ENCODE results near the gene SNX24. TPM values are rescaled to one million over a fixed set of nuclear protein-coding genes. Genes with fewer than 3 reads are reported as not detected.

The SNX24 gene
- total RNA-seq, 1 experiment from 2014 or later: 13.9 TPM

- Histone ChIP-seq H3K79me2 (ENCODE audit: insufficient read depth, low read length) (no peaks in the 10 kb centered on the region), H4K91ac (ENCODE audit: insufficient read length, low read depth, low read length) (no peak overlapping the region), H3K4me1 (ENCODE audit: insufficient read depth, low read length) (no peaks in the 10 kb centered on the region; the same call in 1 of the 2 replicates), H2BK5ac (ENCODE audit: insufficient read length, low read length) (no peak overlapping the region), H4K5ac (ENCODE audit: insufficient read length, low read depth, low read length) (no peak overlapping the region), H2BK12ac (ENCODE audit: insufficient read length, low read depth, low read length) (no peak overlapping the region), H3K27me3 (ENCODE audit: insufficient read depth, low read length) (no peaks in the 10 kb centered on the region), H2AFZ (ENCODE audit: low read length) (no peak overlapping the region), H4K20me1 (ENCODE audit: control insufficient read depth, insufficient read depth, insufficient read length) (no peaks in the 10 kb centered on the region), H2AK5ac (ENCODE audit: insufficient read length, low read length) (no peak overlapping the region), H3T11ph (ENCODE audit: low read length) (no peak overlapping the region), H2BK20ac (ENCODE audit: low read depth, low read length, poor library complexity, severe bottlenecking) (no peak overlapping the region), H4K8ac (replicated peaks; ENCODE audit: insufficient read length, low read depth, low read length) (no peak overlapping the region), H3K23me2 (ENCODE audit: insufficient read length, low read depth, low read length, poor library complexity, severe bottlenecking) (no peaks in the 10 kb centered on the region), H3K79me1 (ENCODE audit: insufficient read depth, low read depth, low read length, poor library complexity, severe bottlenecking) (no peaks in the 10 kb centered on the region), H3K4me2 (ENCODE audit: insufficient read depth, insufficient read length, low read length) (no peak overlapping the region), H3K9me3 (ENCODE audit: control insufficient read depth, low read depth, low read length) (no peaks in the 10 kb centered on the region), H3K18ac (ENCODE audit: insufficient read length, low read depth, low read length) (no peak overlapping the region), H3K9ac (ENCODE audit: extremely low read depth, insufficient read length, low read length) (no peak overlapping the region), H3K27ac (ENCODE audit: insufficient read length, low read depth, low read length) (no peak overlapping the region), H2BK120ac (ENCODE audit: low read depth, low read length, poor library complexity, severe bottlenecking) (no peak overlapping the region), H3K14ac (ENCODE audit: insufficient read depth, low read length) (no peak overlapping the region), H2BK15ac (ENCODE audit: low read depth, low read length) (no peak overlapping the region), H3K56ac (ENCODE audit: insufficient read length, low read depth, low read length) (no peak overlapping the region), H3K23ac (ENCODE audit: insufficient read length, low read depth, low read length) (no peak overlapping the region), H3K4ac (ENCODE audit: low read depth, low read length) (no peak overlapping the region)
- peaks cover 3 to 9% (median 4%) of the 10 kb centered on the region in 3 experiments; a peak in 3 of 7 replicates for H3K36me3 Mint-ChIP-seq (ENCODE audit: insufficient read depth in 1 of 3, low read depth in 3 of 3)
- no CpG with 5 or more reads among the region's 2 CpGs for WGBS (ENCODE audit: extremely low coverage, insufficient read length, low lambda C conversion rate)
- no peaks in the 10 kb centered on the region for H3K27me3 Mint-ChIP-seq (ENCODE audit: low read depth)
- no peak for DNase-seq
- no peak overlapping the region for H3K27ac Mint-ChIP-seq
- TF ChIP-seq CTCF (conservative IDR thresholded peaks at IDR 0.05): no peak
- H3K9me3 Mint-ChIP-seq: no peaks in the 10 kb centered on the region
- no peak overlapping the region for H3K4me3 Mint-ChIP-seq
- peaks cover 32 to 35% of the 10 kb centered on the region in 2 experiments for H3K4me1 Mint-ChIP-seq
Measured at GRCh38 chr5:122863240-122863639, 17.8 kb downstream of the SNX24 start.
